ENCODE data around the gene CRBN.

- TF ChIP-seq CTCF (conservative IDR thresholded peaks at IDR 0.05; ENCODE audit: low read depth, low read length) (no peak), EZH2phosphoT487 (IDR thresholded peaks at IDR 0.05; ENCODE audit: borderline replicate concordance, low read length) (no peak)
These were observed 965 bp upstream of the CRBN start for GRCh38 chr3:3180456-3180855.
